Activated CD4-positive, alpha-beta T cell treated with anti-CD3 and anti-CD28 coated beads, Interleukin-2, amount 10 ng/mL, durations not matched to agents 24 days and 14 days (primary cell): ENCODE results near the gene OLFML2B. TPM values are rescaled to one million over a fixed set of nuclear protein-coding genes. Genes with fewer than 3 reads are reported as not detected.
"Not testable (repeated sequence)": the region's sequence is repeated elsewhere in the genome, so short reads cannot be mapped to it uniquely, and the experiment has no call there.

ENCODE experiments used
- DNase-seq: peaks from one replicate; pipeline ENCODE4 v3.0.0; 2022
- H3K27ac Mint-ChIP-seq: one replicate; pipeline ENCODE4 v1.8.0; 2022; ENCODE audit warnings: mild to moderate bottlenecking, mixed read lengths
- H3K27me3 Mint-ChIP-seq: one replicate; pipeline ENCODE4 v1.8.0; 2022; ENCODE audit warnings: mixed read lengths
- H3K36me3 Mint-ChIP-seq: one replicate; pipeline ENCODE4 v1.8.0; 2022; ENCODE audit warnings: low read depth, mild to moderate bottlenecking, mixed read lengths
- H3K4me1 Mint-ChIP-seq: one replicate; pipeline ENCODE4 v1.8.0; 2021; ENCODE audit warnings: mixed read lengths
- H3K4me3 Mint-ChIP-seq: one replicate; pipeline ENCODE4 v1.8.0; 2022; ENCODE audit warnings: mild to moderate bottlenecking, moderate library complexity, mixed read lengths
- H3K9me3 Mint-ChIP-seq: one replicate; pipeline ENCODE4 v1.8.0; 2021; ENCODE audit warnings: mixed read lengths
- intact Hi-C: fragments of 100-400 bp; cut with micrococcal nuclease; formaldehyde crosslinking; loops from one replicate; pipeline ENCODE4 v1.15.1; 2023
- total RNA-seq: library from RNA; stranded (reverse); gene quantifications from 2 replicates; pipeline ENCODE4 v1.2.3, GENCODE V29; 2022

The OLFML2B gene
- total RNA-seq, 1 donor from 2014 or later, result not detected

GRCh38 chr1:162025541-162025940 lies 1.9 kb upstream of the OLFML2B start:
- DNase-seq, result no peak
- Mint-ChIP-seq H3K9me3 (no peaks in the 10 kb centered on the region), H3K27ac (no peak overlapping the region), H3K4me3 (no peak overlapping the region), H3K27me3 (peaks cover 57% of the 10 kb centered on the region), H3K36me3 (no peaks in the 10 kb centered on the region), H3K4me1 (peaks cover 13% of the 10 kb centered on the region)
- intact Hi-C loops, result loop anchor here (2.0 kb wide), 1 partner anchor 233 kb away; no protein-coding TSS in a partner anchor

GRCh38 chr1:162023181-162023546 lies 505 bp downstream of the OLFML2B start:
- intact Hi-C loops, result no loop called here
- H3K27ac Mint-ChIP-seq, result peak overlapping the region; percentile 36
- H3K4me1 Mint-ChIP-seq, result peaks cover 11% of the 10 kb centered on the region

GRCh38 chr1:162022626-162023025 lies 1.0 kb downstream of the OLFML2B start:
- intact Hi-C loops, result no loop called here
- Mint-ChIP-seq H3K4me1 (peaks cover 11% of the 10 kb centered on the region), H3K4me3 (peak overlapping the region; percentile 90), H3K27me3 (peaks cover 47% of the 10 kb centered on the region), H3K36me3 (no peaks in the 10 kb centered on the region), H3K9me3 (no peaks in the 10 kb centered on the region), H3K27ac (no peak overlapping the region)
- DNase-seq, result no peak

More at GRCh38 chr1:162023181-162023546, 505 bp downstream of the OLFML2B start:
- peaks cover 51% of the 10 kb centered on the region for H3K27me3 Mint-ChIP-seq
- no peaks in the 10 kb centered on the region for H3K36me3 Mint-ChIP-seq
- no peaks in the 10 kb centered on the region for H3K9me3 Mint-ChIP-seq
- no peak for DNase-seq
- peak overlapping the region; percentile 90 for H3K4me3 Mint-ChIP-seq

GRCh38 chr1:162021124-162021523 lies 2.5 kb downstream of the OLFML2B start:
- Mint-ChIP-seq H3K27ac (no peak overlapping the region), H3K36me3 (no peaks in the 10 kb centered on the region), H3K27me3 (peaks cover 35% of the 10 kb centered on the region), H3K4me3 (no peak overlapping the region), H3K4me1 (peaks cover 11% of the 10 kb centered on the region), H3K9me3 (no peaks in the 10 kb centered on the region)
- no peak for DNase-seq
- intact Hi-C loops, result no loop called here

GRCh38 chr1:162020150-162020549 lies 3.5 kb downstream of the OLFML2B start:
- Mint-ChIP-seq H3K27ac (no peak overlapping the region), H3K27me3 (peaks cover 28% of the 10 kb centered on the region), H3K9me3 (no peaks in the 10 kb centered on the region), H3K4me3 (no peak overlapping the region), H3K36me3 (no peaks in the 10 kb centered on the region), H3K4me1 (peaks cover 11% of the 10 kb centered on the region)
- intact Hi-C loops, result no loop called here
- no peak for DNase-seq

GRCh38 chr1:162019446-162019845 lies 4.2 kb downstream of the OLFML2B start:
- peaks cover 27% of the 10 kb centered on the region for H3K27me3 Mint-ChIP-seq
- no peak for DNase-seq
- H3K36me3 Mint-ChIP-seq, result no peaks in the 10 kb centered on the region
- peaks cover 3% of the 10 kb centered on the region for H3K9me3 Mint-ChIP-seq
- H3K4me3 Mint-ChIP-seq, result no peak overlapping the region
- no peak overlapping the region for H3K27ac Mint-ChIP-seq
- intact Hi-C loops, result no loop called here
- peaks cover 10% of the 10 kb centered on the region for H3K4me1 Mint-ChIP-seq

- H3K4me1 Mint-ChIP-seq, result peaks cover 5% of the 10 kb centered on the region
- peaks cover 3% of the 10 kb centered on the region for H3K9me3 Mint-ChIP-seq
- H3K4me3 Mint-ChIP-seq, result no peak overlapping the region
- no peaks in the 10 kb centered on the region for H3K36me3 Mint-ChIP-seq
- DNase-seq, result no peak
- H3K27ac Mint-ChIP-seq, result no peak overlapping the region
- intact Hi-C loops, result no loop called here
- H3K27me3 Mint-ChIP-seq, result peaks cover 22% of the 10 kb centered on the region
Observed at GRCh38 chr1:162019006-162019405, 4.7 kb downstream of the OLFML2B start.

- H3K4me3 Mint-ChIP-seq, result no peak overlapping the region
- no peak overlapping the region for H3K27ac Mint-ChIP-seq
- intact Hi-C loops, result no loop called here
- H3K36me3 Mint-ChIP-seq, result no peaks in the 10 kb centered on the region
- H3K9me3 Mint-ChIP-seq, result peaks cover 3% of the 10 kb centered on the region
- H3K4me1 Mint-ChIP-seq, result peaks cover 3% of the 10 kb centered on the region
- DNase-seq, result no peak
- H3K27me3 Mint-ChIP-seq, result peaks cover 20% of the 10 kb centered on the region
Observed at GRCh38 chr1:162018418-162018817, 5.3 kb downstream of the OLFML2B start.

GRCh38 chr1:162017791-162018190 lies 5.9 kb downstream of the OLFML2B start:
- H3K27ac Mint-ChIP-seq, H3K9me3 Mint-ChIP-seq, H3K4me1 Mint-ChIP-seq, DNase-seq, H3K4me3 Mint-ChIP-seq, H3K36me3 Mint-ChIP-seq, intact Hi-C loops: not testable (repeated sequence)
- H3K27me3 Mint-ChIP-seq, result peaks cover 13% of the 10 kb centered on the region

GRCh38 chr1:162016631-162017030 lies 7.0 kb downstream of the OLFML2B start:
- Mint-ChIP-seq H3K4me1 (no peaks in the 10 kb centered on the region), H3K36me3 (no peaks in the 10 kb centered on the region), H3K27me3 (peaks cover 7% of the 10 kb centered on the region), H3K9me3 (peaks cover 3% of the 10 kb centered on the region), H3K4me3 (no peak overlapping the region), H3K27ac (no peak overlapping the region)
- DNase-seq, result no peak
- intact Hi-C loops, result no loop called here

GRCh38 chr1:162015196-162015595 lies 8.5 kb downstream of the OLFML2B start:
- intact Hi-C loops, result no loop called here
- Mint-ChIP-seq H3K27ac (no peak overlapping the region), H3K4me1 (no peaks in the 10 kb centered on the region)

GRCh38 chr1:162014202-162014601 lies 9.5 kb downstream of the OLFML2B start:
- H3K27ac Mint-ChIP-seq, result no peak overlapping the region
- H3K36me3 Mint-ChIP-seq, result no peaks in the 10 kb centered on the region
- peaks cover 3% of the 10 kb centered on the region for H3K9me3 Mint-ChIP-seq
- no peaks in the 10 kb centered on the region for H3K4me1 Mint-ChIP-seq
- no peak overlapping the region for H3K4me3 Mint-ChIP-seq
- H3K27me3 Mint-ChIP-seq, result no peaks in the 10 kb centered on the region
- intact Hi-C loops, result no loop called here
- no peak for DNase-seq

More at GRCh38 chr1:162015196-162015595, 8.5 kb downstream of the OLFML2B start:
- H3K36me3 Mint-ChIP-seq, result no peaks in the 10 kb centered on the region
- H3K27me3 Mint-ChIP-seq, result no peaks in the 10 kb centered on the region
- no peak overlapping the region for H3K4me3 Mint-ChIP-seq
- peaks cover 3% of the 10 kb centered on the region for H3K9me3 Mint-ChIP-seq
- DNase-seq, result no peak

GRCh38 chr1:162013289-162013688 lies 10.4 kb downstream of the OLFML2B start:
- Mint-ChIP-seq H3K36me3 (no peaks in the 10 kb centered on the region), H3K9me3 (peaks cover 3% of the 10 kb centered on the region), H3K4me1 (no peaks in the 10 kb centered on the region), H3K4me3 (no peak overlapping the region), H3K27ac (no peak overlapping the region), H3K27me3 (no peaks in the 10 kb centered on the region)
- DNase-seq, result no peak
- intact Hi-C loops, result no loop called here

GRCh38 chr1:162011337-162012012 lies 12.2 kb downstream of the OLFML2B start:
- intact Hi-C loops, result no loop called here
- Mint-ChIP-seq H3K27ac (no peak overlapping the region), H3K9me3 (peaks cover 3% of the 10 kb centered on the region), H3K27me3 (no peaks in the 10 kb centered on the region), H3K4me1 (no peaks in the 10 kb centered on the region), H3K4me3 (no peak overlapping the region), H3K36me3 (no peaks in the 10 kb centered on the region)
- DNase-seq, result no peak

- DNase-seq, result no peak
- peaks cover 3% of the 10 kb centered on the region for H3K9me3 Mint-ChIP-seq
- intact Hi-C loops, result no loop called here
- H3K4me3 Mint-ChIP-seq, result no peak overlapping the region
- H3K27ac Mint-ChIP-seq, result no peak overlapping the region
- H3K27me3 Mint-ChIP-seq, result no peaks in the 10 kb centered on the region
- H3K4me1 Mint-ChIP-seq, result no peaks in the 10 kb centered on the region
- no peaks in the 10 kb centered on the region for H3K36me3 Mint-ChIP-seq
Observed at GRCh38 chr1:162010175-162010506, 13.5 kb downstream of the OLFML2B start.
